SK-N-SH treated with all-trans-retinoic acid at 6 μM for 48 hours (cell line): ENCODE data around the gene FAM184A.

ENCODE experiments used
- CSDC2 ChIP-seq: fragments of 250-450 bp; sonication (Bioruptor Pico); IDR thresholded peaks from 2 replicates; pipeline ENCODE4 v1.5.0; 2020; ENCODE audit warnings: mild to moderate bottlenecking, moderate library complexity
- ESRRG ChIP-seq: fragments of 250-450 bp; sonication (Bioruptor Pico); IDR thresholded peaks from 2 replicates; pipeline ENCODE4 v1.6.1; 2021; ENCODE audit warnings: mild to moderate bottlenecking
- ISL1 ChIP-seq: fragments of 250-450 bp; sonication (Bioruptor Pico); IDR thresholded peaks from 2 replicates; pipeline ENCODE4 v2.1.2; 2022; ENCODE audit warnings: mild to moderate bottlenecking, moderate library complexity
- PPARA ChIP-seq: fragments of 250-450 bp; sonication (Bioruptor Pico); IDR thresholded peaks from 2 replicates; pipeline ENCODE4 v1.5.0; 2020; ENCODE audit warnings: mild to moderate bottlenecking, borderline replicate concordance
- RARB ChIP-seq: fragments of 250-450 bp; sonication (Bioruptor Pico); IDR thresholded peaks from 2 replicates; pipeline ENCODE4 v1.8.0; 2021; ENCODE audit warnings: mild to moderate bottlenecking, moderate library complexity
- ZFP30 ChIP-seq: fragments of 450-650 bp; formaldehyde crosslinking; IDR thresholded peaks from 2 replicates; pipeline ENCODE4 v1.5.0; 2022; ENCODE audit warnings: mild to moderate bottlenecking, moderate library complexity
- ZNF565 ChIP-seq: fragments of 450-650 bp; formaldehyde crosslinking; conservative IDR thresholded peaks from 2 replicates; pipeline ENCODE4 v1.5.0; 2020; ENCODE audit warnings: low read depth, mild to moderate bottlenecking, moderate library complexity
- TF ChIP-seq, protein P1 (sequence below): fragments of 250-450 bp; sonication (Bioruptor Pico); IDR thresholded peaks from 2 replicates; pipeline ENCODE4 v1.8.0; 2020; ENCODE audit warnings: mild to moderate bottlenecking, moderate library complexity, borderline replicate concordance
- TF ChIP-seq, protein P2 (sequence below): fragments of 250-450 bp; sonication (Bioruptor Pico); IDR thresholded peaks from 2 replicates; pipeline ENCODE4 v1.5.1; 2020; ENCODE audit warnings: low read depth, mild to moderate bottlenecking, moderate library complexity

DNA sequence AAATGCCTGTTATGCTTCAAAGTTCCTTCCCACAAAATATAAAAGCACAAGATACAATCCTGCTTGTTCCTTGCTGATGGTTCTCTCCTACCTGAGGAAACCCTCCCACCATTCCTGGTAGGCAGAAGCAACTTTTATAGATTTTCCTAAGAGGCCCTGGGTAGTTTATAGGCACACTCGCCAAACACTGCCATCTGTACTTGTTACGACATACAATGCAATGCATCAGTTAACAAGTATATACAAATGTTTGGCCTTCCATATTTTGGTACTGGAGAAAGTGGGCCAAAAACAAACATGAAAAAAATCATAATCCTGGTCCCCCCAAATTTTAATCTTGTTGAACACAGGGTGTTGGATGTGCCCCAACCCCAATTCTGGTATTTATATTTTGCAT is 160.1 kb downstream of the FAM184A start:
- TF ChIP-seq, protein P1, sequence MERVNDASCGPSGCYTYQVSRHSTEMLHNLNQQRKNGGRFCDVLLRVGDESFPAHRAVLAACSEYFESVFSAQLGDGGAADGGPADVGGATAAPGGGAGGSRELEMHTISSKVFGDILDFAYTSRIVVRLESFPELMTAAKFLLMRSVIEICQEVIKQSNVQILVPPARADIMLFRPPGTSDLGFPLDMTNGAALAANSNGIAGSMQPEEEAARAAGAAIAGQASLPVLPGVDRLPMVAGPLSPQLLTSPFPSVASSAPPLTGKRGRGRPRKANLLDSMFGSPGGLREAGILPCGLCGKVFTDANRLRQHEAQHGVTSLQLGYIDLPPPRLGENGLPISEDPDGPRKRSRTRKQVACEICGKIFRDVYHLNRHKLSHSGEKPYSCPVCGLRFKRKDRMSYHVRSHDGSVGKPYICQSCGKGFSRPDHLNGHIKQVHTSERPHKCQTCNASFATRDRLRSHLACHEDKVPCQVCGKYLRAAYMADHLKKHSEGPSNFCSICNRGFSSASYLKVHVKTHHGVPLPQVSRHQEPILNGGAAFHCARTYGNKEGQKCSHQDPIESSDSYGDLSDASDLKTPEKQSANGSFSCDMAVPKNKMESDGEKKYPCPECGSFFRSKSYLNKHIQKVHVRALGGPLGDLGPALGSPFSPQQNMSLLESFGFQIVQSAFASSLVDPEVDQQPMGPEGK (CRISPR knock-in tag), result no peak
- TF ChIP-seq RARB (CRISPR knock-in tag) (no peak), ISL1 (CRISPR knock-in tag) (no peak), CSDC2 (no peak), ZFP30 (CRISPR knock-in tag) (no peak), PPARA (CRISPR knock-in tag) (no peak), ESRRG (CRISPR knock-in tag) (no peak), ZNF565 (CRISPR knock-in tag) (no peak)
- TF ChIP-seq, protein P2, sequence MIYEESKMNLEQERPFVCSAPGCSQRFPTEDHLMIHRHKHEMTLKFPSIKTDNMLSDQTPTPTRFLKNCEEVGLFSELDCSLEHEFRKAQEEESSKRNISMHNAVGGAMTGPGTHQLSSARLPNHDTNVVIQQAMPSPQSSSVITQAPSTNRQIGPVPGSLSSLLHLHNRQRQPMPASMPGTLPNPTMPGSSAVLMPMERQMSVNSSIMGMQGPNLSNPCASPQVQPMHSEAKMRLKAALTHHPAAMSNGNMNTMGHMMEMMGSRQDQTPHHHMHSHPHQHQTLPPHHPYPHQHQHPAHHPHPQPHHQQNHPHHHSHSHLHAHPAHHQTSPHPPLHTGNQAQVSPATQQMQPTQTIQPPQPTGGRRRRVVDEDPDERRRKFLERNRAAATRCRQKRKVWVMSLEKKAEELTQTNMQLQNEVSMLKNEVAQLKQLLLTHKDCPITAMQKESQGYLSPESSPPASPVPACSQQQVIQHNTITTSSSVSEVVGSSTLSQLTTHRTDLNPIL (CRISPR knock-in tag), result no peak
